VCaP (cell line): ENCODE data around the gene CNTN4.

Experiments used
- H3K27ac ChIP-seq: fragments of 450-650 bp; 2 replicates; pipeline ENCODE4 v1.5.1; 2017
- CTCF ChIP-seq: fragments of 450-650 bp; conservative IDR thresholded peaks from 2 replicates; pipeline ENCODE4 v1.5.1; 2017; ENCODE audit warnings: mild to moderate bottlenecking, moderate library complexity

CNTN4 gene

GRCh38 chr3:2875699-2876098, 777.0 kb downstream of the CNTN4 start:
- no peak overlapping the region for H3K27ac ChIP-seq
- no peak for TF ChIP-seq CTCF

DNA sequence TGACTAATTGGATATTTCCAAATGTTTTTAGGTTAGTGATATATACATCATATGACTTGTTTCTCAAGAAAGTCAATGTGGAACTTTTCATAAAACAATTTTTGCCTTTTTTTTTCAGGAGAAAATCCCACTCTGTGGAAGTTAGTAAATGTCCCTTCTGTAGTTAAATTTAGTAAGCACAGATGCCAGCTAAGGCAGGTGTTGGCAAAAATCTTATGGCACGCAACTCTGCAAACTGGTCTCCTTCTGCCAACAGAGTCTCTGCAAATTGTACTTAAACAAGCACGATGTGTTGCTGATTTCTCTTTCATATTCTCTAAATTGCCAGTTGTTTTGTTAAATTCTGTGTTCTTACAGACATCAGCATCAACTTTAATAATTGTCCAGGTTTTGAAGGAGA, 777.7 kb downstream of the CNTN4 start:
- no peak for TF ChIP-seq CTCF
- no peak overlapping the region for H3K27ac ChIP-seq

DNA sequence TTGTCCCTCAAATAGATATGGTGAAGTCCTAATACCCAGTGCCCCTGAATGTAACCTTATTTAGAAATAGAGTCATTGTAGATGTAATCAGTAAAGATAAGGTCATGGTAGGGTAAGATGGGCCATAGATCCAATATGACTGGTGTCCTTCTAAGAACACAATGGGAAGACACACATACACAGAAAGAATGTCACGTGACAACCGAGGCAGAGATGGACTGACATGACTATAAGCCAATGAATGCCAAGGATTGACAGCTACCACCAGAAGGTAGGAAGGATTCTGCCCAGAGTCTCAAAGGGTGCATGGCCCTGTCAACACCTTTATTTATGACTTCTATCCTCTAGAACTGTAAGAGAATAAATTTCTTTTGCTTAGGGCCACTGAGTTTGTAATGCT, 780.4 kb downstream of the CNTN4 start:
- H3K27ac ChIP-seq, result no peak overlapping the region
- TF ChIP-seq CTCF, result no peak

DNA sequence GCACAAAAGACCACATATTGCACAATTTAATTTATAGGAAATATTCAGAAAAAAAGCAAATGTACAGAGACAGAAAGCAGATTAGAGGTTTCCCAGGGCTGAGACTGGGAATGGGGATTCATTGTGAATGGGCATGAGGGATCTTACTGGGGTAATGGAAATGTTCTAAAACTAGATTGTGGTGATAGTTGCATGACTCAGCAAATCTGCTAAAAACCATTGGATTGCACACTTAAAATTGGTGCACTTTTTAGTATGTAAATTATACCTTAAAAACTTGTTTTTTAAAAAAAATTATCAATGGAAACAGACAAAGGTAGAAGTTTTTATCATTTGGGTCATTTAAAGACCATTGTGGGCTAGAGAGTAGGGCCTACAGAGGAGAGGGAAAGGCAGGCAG, 780.9 kb downstream of the CNTN4 start:
- TF ChIP-seq CTCF, result no peak
- no peak overlapping the region for H3K27ac ChIP-seq

- no peak overlapping the region for H3K27ac ChIP-seq
- TF ChIP-seq CTCF, result no peak
These were observed 781.6 kb downstream of the CNTN4 start for GRCh38 chr3:2880218-2880756.

DNA sequence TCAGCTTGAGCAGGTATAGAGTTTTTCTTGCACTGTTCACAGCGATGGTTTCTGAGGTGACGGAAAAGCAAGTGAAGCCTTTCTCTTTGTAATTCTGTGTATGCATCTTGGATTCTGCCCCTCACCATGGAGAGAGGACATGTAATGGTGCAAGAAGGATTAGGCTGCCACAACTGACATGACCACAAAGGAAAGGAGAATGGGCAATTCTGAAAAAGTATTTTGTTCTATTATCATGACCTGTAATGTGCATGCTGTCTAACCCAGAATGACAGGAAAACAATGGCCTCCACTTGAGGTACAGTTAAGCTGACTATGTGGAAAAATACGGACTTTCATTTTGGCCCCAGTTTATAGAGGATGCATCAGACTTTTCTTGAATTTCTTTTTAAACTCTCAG, 784.6 kb downstream of the CNTN4 start:
- TF ChIP-seq CTCF, result no peak
- no peak overlapping the region for H3K27ac ChIP-seq

DNA sequence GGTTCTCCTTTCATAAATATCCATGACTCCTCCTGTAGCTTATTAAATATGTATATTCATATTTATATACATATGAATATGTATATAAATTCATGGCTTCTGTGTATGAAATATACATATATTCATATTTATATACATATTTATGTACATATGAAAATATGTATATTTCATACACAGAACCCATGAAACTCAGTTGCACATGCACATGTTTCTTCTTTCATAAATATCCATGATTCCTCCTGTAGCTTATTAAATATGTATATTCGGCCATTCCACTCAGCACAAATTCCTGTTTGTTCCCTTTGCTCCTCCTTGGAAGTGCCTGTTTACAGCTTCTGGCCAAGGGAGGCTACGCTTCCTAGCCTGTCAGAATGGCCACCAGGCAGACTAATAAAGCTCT, 789.9 kb downstream of the CNTN4 start:
- no peak for TF ChIP-seq CTCF
- H3K27ac ChIP-seq, result no peak overlapping the region
